ENCODE results near the gene PRKAR2B. TPM values are rescaled to one million over a fixed set of nuclear protein-coding genes. Genes with fewer than 3 reads are reported as not detected.

The PRKAR2B gene
- total and polyA plus RNA-seq, 4 donors = 3.5 to 15.0 (median 5.8) TPM

DNA sequence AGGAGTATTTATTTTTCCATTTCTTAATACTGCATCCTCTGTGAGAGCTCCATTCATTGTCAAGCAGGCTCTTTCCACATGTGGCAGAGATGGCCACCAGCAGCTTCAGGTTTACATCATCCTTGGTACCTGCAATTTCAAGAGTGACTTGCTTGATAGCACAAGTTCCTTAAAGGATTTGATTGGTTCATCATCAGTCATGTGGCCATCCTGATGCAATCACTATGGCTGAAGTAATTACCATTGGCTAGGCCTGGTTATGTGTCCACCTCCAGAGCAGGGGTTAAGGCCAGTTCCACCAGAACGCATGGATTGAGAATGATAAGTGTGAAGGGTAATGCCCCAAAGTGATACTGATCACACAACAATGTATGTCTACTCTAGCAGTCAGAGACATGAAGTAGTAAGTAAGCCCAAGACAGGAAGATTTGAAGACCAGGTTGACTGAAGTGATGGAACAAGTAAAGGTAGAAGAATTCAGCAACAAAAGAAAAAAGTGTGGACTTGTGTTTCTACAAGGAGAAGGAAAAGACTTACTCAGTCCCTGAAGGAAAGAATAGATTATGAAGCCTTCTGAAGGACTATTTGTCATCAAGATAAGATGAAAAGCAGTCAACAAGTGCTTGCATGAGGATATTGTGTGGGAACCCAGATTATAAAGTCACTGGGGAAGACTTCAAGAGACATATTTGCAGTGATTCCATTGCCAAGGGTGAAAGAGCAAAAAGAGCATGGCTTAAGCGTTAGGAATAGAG is 26.4 kb upstream of the PRKAR2B start:
- H3K9me3 ChIP-seq (ENCODE audit: control insufficient read depth in 4 of 4, insufficient read depth in 3 of 4, low read length in 3 of 4) = no peaks in the 10 kb centered on the region
- DNase-seq = peak in 2 of 3 donors; percentile 11 to 35

DNA sequence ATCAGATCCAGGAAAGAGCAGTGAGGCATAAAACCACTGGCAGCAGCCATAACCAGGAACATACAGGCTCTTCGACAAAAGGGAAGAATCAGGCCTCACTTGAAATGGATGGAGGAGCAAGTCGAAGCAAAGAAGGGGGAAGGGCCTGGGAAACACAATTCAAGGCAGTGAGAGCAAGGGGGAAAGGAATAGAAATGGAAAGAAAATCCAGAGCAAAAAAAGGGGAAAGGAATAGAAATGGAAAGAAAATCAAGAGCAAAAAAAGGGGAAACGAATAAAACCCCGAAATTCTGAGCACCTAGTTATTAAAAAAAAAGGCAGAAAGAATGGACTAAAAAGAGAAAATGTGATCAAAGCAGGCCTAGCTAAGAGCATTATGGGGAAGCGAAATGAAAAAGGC is 24.1 kb upstream of the PRKAR2B start:
- no peak overlapping the region for H3K9ac ChIP-seq (ENCODE audit: insufficient read depth in 1 of 2, low read length in 2 of 2)
- 87 to 88% methylated on average over 5 of the region's 5 CpGs for WGBS, 2 donors
- no peak overlapping the region for H3K4me3 ChIP-seq
- no peaks in the 10 kb centered on the region for H3K4me1 ChIP-seq (ENCODE audit: control insufficient read depth in 5 of 5, insufficient read depth in 5 of 5, low read length in 5 of 5)
- no peaks in the 10 kb centered on the region for H3K27me3 ChIP-seq (ENCODE audit: control insufficient read depth in 3 of 3, insufficient read depth in 3 of 3, low read length in 2 of 3)
- TF ChIP-seq, protein P1, sequence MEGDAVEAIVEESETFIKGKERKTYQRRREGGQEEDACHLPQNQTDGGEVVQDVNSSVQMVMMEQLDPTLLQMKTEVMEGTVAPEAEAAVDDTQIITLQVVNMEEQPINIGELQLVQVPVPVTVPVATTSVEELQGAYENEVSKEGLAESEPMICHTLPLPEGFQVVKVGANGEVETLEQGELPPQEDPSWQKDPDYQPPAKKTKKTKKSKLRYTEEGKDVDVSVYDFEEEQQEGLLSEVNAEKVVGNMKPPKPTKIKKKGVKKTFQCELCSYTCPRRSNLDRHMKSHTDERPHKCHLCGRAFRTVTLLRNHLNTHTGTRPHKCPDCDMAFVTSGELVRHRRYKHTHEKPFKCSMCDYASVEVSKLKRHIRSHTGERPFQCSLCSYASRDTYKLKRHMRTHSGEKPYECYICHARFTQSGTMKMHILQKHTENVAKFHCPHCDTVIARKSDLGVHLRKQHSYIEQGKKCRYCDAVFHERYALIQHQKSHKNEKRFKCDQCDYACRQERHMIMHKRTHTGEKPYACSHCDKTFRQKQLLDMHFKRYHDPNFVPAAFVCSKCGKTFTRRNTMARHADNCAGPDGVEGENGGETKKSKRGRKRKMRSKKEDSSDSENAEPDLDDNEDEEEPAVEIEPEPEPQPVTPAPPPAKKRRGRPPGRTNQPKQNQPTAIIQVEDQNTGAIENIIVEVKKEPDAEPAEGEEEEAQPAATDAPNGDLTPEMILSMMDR (IDR thresholded peaks at IDR 0.05; ENCODE audit: control extremely low read depth, extremely low read depth) = no peak
- DNase-seq (no peak), ATAC-seq (ENCODE audit: insufficient read depth, low FRiP score) (no peak)
- H3K9me3 ChIP-seq (ENCODE audit: control insufficient read depth in 4 of 4, insufficient read depth in 3 of 4, low read length in 3 of 4) = peaks cover 0 to 3% (median 0%) of the 10 kb centered on the region in 4 donors
- no peaks in the 10 kb centered on the region for H3K36me3 ChIP-seq (ENCODE audit: control insufficient read depth in 4 of 4, insufficient read depth in 4 of 4, low read length in 4 of 4)
- no peak overlapping the region for H3K27ac ChIP-seq (ENCODE audit: low read depth in 1 of 2, low read length in 1 of 2)

More for the DNA sequence above, 26.4 kb upstream of the PRKAR2B start:
- no peaks in the 10 kb centered on the region for H3K4me1 ChIP-seq (ENCODE audit: control insufficient read depth in 5 of 5, insufficient read depth in 5 of 5, low read length in 5 of 5)
- H3K36me3 ChIP-seq (ENCODE audit: control insufficient read depth in 4 of 4, insufficient read depth in 4 of 4, low read length in 4 of 4) = no peaks in the 10 kb centered on the region
- WGBS, 2 donors = 79 to 91% methylated on average over 2 of the region's 2 CpGs
- ATAC-seq (ENCODE audit: insufficient read depth, low FRiP score) = no peak
- H3K27me3 ChIP-seq (ENCODE audit: control insufficient read depth in 3 of 3, insufficient read depth in 3 of 3, low read length in 2 of 3) = no peaks in the 10 kb centered on the region
- H3K4me3 ChIP-seq = no peak overlapping the region
- no peak overlapping the region for H3K9ac ChIP-seq (ENCODE audit: insufficient read depth in 1 of 2, low read length in 2 of 2)
- peak overlapping the region in 1 of 2 donors; percentile 47 for H3K27ac ChIP-seq (ENCODE audit: low read depth in 1 of 2, low read length in 1 of 2)
- TF ChIP-seq, protein P1 (IDR thresholded peaks at IDR 0.05; ENCODE audit: control extremely low read depth, extremely low read depth) = no peak

DNA sequence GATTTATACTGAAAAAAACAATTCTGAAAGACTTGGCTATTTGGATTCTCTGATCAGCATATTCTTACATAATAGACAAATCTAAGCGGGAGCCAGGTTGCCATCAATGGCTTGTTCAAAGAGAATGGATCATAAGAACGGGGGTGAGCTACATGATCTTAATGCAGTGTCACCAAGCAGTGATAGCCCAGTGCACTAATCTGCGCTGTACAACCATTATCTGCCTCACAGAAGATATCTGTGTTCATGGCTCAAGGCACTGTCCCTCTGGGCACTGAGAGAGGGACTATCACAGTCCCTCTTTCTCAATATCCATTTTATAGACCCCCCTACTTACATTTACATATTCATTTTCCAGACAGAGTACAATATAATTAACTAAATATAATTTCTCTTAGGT is 22.9 kb upstream of the PRKAR2B start:
- DNase-seq = no peak
- no peaks in the 10 kb centered on the region for H3K27me3 ChIP-seq (ENCODE audit: control insufficient read depth in 3 of 3, insufficient read depth in 3 of 3, low read length in 2 of 3)
- H3K27ac ChIP-seq (ENCODE audit: low read depth in 1 of 2, low read length in 1 of 2) = no peak overlapping the region
- peaks cover 0 to 2% (median 0%) of the 10 kb centered on the region in 5 donors for H3K4me1 ChIP-seq (ENCODE audit: control insufficient read depth in 5 of 5, insufficient read depth in 5 of 5, low read length in 5 of 5)
- WGBS, 2 donors = 95 to 99% methylated on average over 3 of the region's 3 CpGs
- peaks cover 0 to 3% (median 0%) of the 10 kb centered on the region in 4 donors for H3K9me3 ChIP-seq (ENCODE audit: control insufficient read depth in 4 of 4, insufficient read depth in 3 of 4, low read length in 3 of 4)
- ATAC-seq (ENCODE audit: insufficient read depth, low FRiP score) = no peak
- H3K9ac ChIP-seq (ENCODE audit: insufficient read depth in 1 of 2, low read length in 2 of 2) = no peak overlapping the region
- no peak overlapping the region for H3K4me3 ChIP-seq
- no peaks in the 10 kb centered on the region for H3K36me3 ChIP-seq (ENCODE audit: control insufficient read depth in 4 of 4, insufficient read depth in 4 of 4, low read length in 4 of 4)
- TF ChIP-seq, protein P1 (IDR thresholded peaks at IDR 0.05; ENCODE audit: control extremely low read depth, extremely low read depth) = no peak
